ENCODE measurements around the gene FAM171A1. TPM values are rescaled to one million over a fixed set of nuclear protein-coding genes. Genes with fewer than 3 reads are reported as not detected.

The FAM171A1 gene
- total and polyA plus RNA-seq, 2 donors (not counting 3 experiments of a cell fraction or from before 2014, with no cell fraction given) = 56.3 to 75.8 TPM

GRCh38 chr10:15360566-15360965 is 10.5 kb downstream of the FAM171A1 start:
- H3K4me3 ChIP-seq (replicated peaks in 1 of 3; ENCODE audit: insufficient read depth in 1 of 3, low read depth in 1 of 3, low read length in 3 of 3) = no peak overlapping the region
- H3K4me2 ChIP-seq (ENCODE audit: insufficient read depth, low read length) = no peak overlapping the region
- BruUV-seq (replicated peaks) = no TSS peak
- H3K36me3 ChIP-seq (ENCODE audit: control insufficient read depth in 2 of 2, extremely low read depth in 1 of 2, insufficient read depth in 2 of 2, low read length in 2 of 2) = no peaks in the 10 kb centered on the region
- H3K9me1 ChIP-seq (replicated peaks; ENCODE audit: control insufficient read depth, extremely low read depth, insufficient read depth, low read length) = no peaks in the 10 kb centered on the region
- dilution Hi-C loops (cut with MboI; ENCODE audit: extremely low pct_ligation_motif_present, low sequenced_read_pairs) (no loop called here), intact Hi-C loops (cut with micrococcal nuclease) (no loop called here)
- no peaks in the 10 kb centered on the region for H3K9me3 ChIP-seq (replicated peaks; ENCODE audit: control insufficient read depth, insufficient read depth, low read length)
- no peak overlapping the region for H2AFZ ChIP-seq (ENCODE audit: low read depth, low read length)
- peaks cover 93% of the 10 kb centered on the region for H3K79me2 ChIP-seq (ENCODE audit: control insufficient read depth, insufficient read depth, low read length)
- DNase-seq (ENCODE audit: low read depth, low spot score) (no peak), FAIRE-seq (no peak)
- CTCF ChIA-PET = no interaction called here
- TF ChIP-seq MYC (IDR thresholded peaks at IDR 0.05; ENCODE audit: low read depth, low read length) = no peak
- no peaks in the 10 kb centered on the region for H3K27me3 ChIP-seq (ENCODE audit: control insufficient read depth in 2 of 2, insufficient read depth in 2 of 2, low read length in 2 of 2)
- H4K20me1 ChIP-seq (replicated peaks; ENCODE audit: control insufficient read depth, extremely low read depth, insufficient read depth, low read length) = peaks cover 8% of the 10 kb centered on the region
- H3K4me1 ChIP-seq (ENCODE audit: control insufficient read depth, extremely low read depth, insufficient read depth, low read length) = peaks cover 11% of the 10 kb centered on the region
- H3K9ac ChIP-seq (replicated peaks; ENCODE audit: extremely low read depth, insufficient read depth, low read length) = no peak overlapping the region
- POLR2A ChIA-PET = no interaction called here
- no peak overlapping the region for H3K27ac ChIP-seq (ENCODE audit: insufficient read depth, low read depth, low read length)

- Histone ChIP-seq H3K27me3 (ENCODE audit: control insufficient read depth in 2 of 2, insufficient read depth in 2 of 2, low read length in 2 of 2) (no peaks in the 10 kb centered on the region), H3K4me3 (replicated peaks in 1 of 3; ENCODE audit: insufficient read depth in 1 of 3, low read depth in 1 of 3, low read length in 3 of 3) (no peak overlapping the region), H3K36me3 (ENCODE audit: control insufficient read depth in 2 of 2, extremely low read depth in 1 of 2, insufficient read depth in 2 of 2, low read length in 2 of 2) (no peaks in the 10 kb centered on the region), H3K4me1 (ENCODE audit: control insufficient read depth, extremely low read depth, insufficient read depth, low read length) (peaks cover 11% of the 10 kb centered on the region), H2AFZ (ENCODE audit: low read depth, low read length) (no peak overlapping the region), H3K4me2 (ENCODE audit: insufficient read depth, low read length) (no peak overlapping the region), H3K9ac (replicated peaks; ENCODE audit: extremely low read depth, insufficient read depth, low read length) (no peak overlapping the region), H3K27ac (ENCODE audit: insufficient read depth, low read depth, low read length) (no peak overlapping the region), H3K9me3 (replicated peaks; ENCODE audit: control insufficient read depth, insufficient read depth, low read length) (no peaks in the 10 kb centered on the region), H3K9me1 (replicated peaks; ENCODE audit: control insufficient read depth, extremely low read depth, insufficient read depth, low read length) (no peaks in the 10 kb centered on the region), H4K20me1 (replicated peaks; ENCODE audit: control insufficient read depth, extremely low read depth, insufficient read depth, low read length) (peaks cover 4% of the 10 kb centered on the region), H3K79me2 (ENCODE audit: control insufficient read depth, insufficient read depth, low read length) (peaks cover 87% of the 10 kb centered on the region)
- POLR2A ChIA-PET = no interaction called here
- intact Hi-C loops (cut with micrococcal nuclease) (no loop called here), dilution Hi-C loops (cut with MboI; ENCODE audit: extremely low pct_ligation_motif_present, low sequenced_read_pairs) (no loop called here)
- TF ChIP-seq POLR2A (IDR thresholded peaks at IDR 0.05; ENCODE audit: low read depth, low read length) = no peak
- no TSS peak for BruUV-seq (replicated peaks)
- DNase-seq (ENCODE audit: low read depth, low spot score) = no peak
- CTCF ChIA-PET = interaction anchor here (1.4 kb wide), 1 partner anchor 105 kb away, joined by 3 read pairs; no protein-coding TSS in a partner anchor
- no peak for FAIRE-seq
Observed at GRCh38 chr10:15353471-15354017, 17.5 kb downstream of the FAM171A1 start.

Data from endothelial cell of umbilical vein (primary cell).